Caco-2 (cell line): ENCODE measurements around the gene TP53BP2. TPM values are rescaled to one million over a fixed set of nuclear protein-coding genes. Genes with fewer than 3 reads are reported as not detected.

ENCODE experiments used
- BruUV-seq: library from RNA; stranded (reverse); fragments of 400-500 nt; replicated peaks from 2 replicates; lab custom pipeline; 2021; lab: Mats Ljungman, UMichigan
- CTCF ChIA-PET: fragments of 300-600 bp; sonication (Branson Sonifier 250); formaldehyde crosslinking; loops from one replicate; lab custom pipeline; 2022; ENCODE audit warnings: antibody characterized with exemption; lab: Charles Lee
- POLR2A ChIA-PET: fragments of 300-600 bp; sonication (Branson Sonifier 250); formaldehyde crosslinking; loops from one replicate; lab custom pipeline; 2022; ENCODE audit warnings: antibody characterized with exemption; lab: Charles Lee
- DNase-seq, 2 experiments: peaks; one replicate each; pipeline versions ENCODE4 v3.0.0 to v3.0.0-alpha.2; 2020 to 2022
- H3K27me3 ChIP-seq: replicated peaks from 2 replicates; pipeline ENCODE4 v1.6.0; 2011; ENCODE audit warnings: low read length; ENCODE audit not compliant: control insufficient read depth, insufficient read depth
- H3K36me3 ChIP-seq: 2 replicates; pipeline ENCODE4 v1.5.1; 2011; ENCODE audit warnings: low read length; ENCODE audit not compliant: control insufficient read depth, insufficient read depth
- H3K4me1 ChIP-seq: fragments of 250-450 bp; sonication (Bioruptor Pico); 2 replicates; pipeline ENCODE4 v1.5.1; 2020; ENCODE audit warnings: mild to moderate bottlenecking
- H3K4me3 ChIP-seq: 2 replicates; pipeline ENCODE4 v1.5.1; 2011; ENCODE audit warnings: low read depth, mild to moderate bottlenecking, control low read depth, low read length
- H3K9me3 ChIP-seq: fragments of 250-450 bp; sonication (Bioruptor Pico); 2 replicates; pipeline ENCODE4 v1.5.1; 2020; ENCODE audit warnings: mild to moderate bottlenecking, moderate library complexity
- H3K27ac Mint-ChIP-seq: one replicate; pipeline ENCODE4 v1.8.0; 2022; ENCODE audit warnings: mixed read lengths; ENCODE audit not compliant: unreplicated experiment
- H3K27me3 Mint-ChIP-seq: one replicate; pipeline ENCODE4 v1.8.0; 2022; ENCODE audit warnings: mixed read lengths; ENCODE audit not compliant: insufficient read depth, unreplicated experiment
- H3K36me3 Mint-ChIP-seq: one replicate; pipeline ENCODE4 v1.8.0; 2022; ENCODE audit warnings: mild to moderate bottlenecking, mixed read lengths; ENCODE audit not compliant: insufficient read depth, unreplicated experiment
- H3K4me1 Mint-ChIP-seq: one replicate; pipeline ENCODE4 v1.8.0; 2022; ENCODE audit warnings: low read depth, mixed read lengths; ENCODE audit not compliant: unreplicated experiment
- H3K4me3 Mint-ChIP-seq: one replicate; pipeline ENCODE4 v1.8.0; 2022; ENCODE audit warnings: mild to moderate bottlenecking, moderate library complexity, mixed read lengths; ENCODE audit not compliant: unreplicated experiment
- H3K9me3 Mint-ChIP-seq: one replicate; pipeline ENCODE4 v1.8.0; 2022; ENCODE audit warnings: mixed read lengths; ENCODE audit not compliant: unreplicated experiment
- intact Hi-C: fragments of 100-400 bp; cut with micrococcal nuclease; formaldehyde crosslinking; loops from one replicate; pipeline ENCODE4 v1.10.0; 2022; ENCODE audit not compliant: unreplicated experiment
- total RNA-seq: library from RNA; stranded (reverse); gene quantifications from 2 replicates; pipeline ENCODE4 v1.2.3, GENCODE V29; 2022
- TF ChIP-seq, protein P1 (sequence below), 2 experiments: fragments of 200-600 bp in 1 of 2; IDR thresholded peaks; 1 replicate in 1 of 2; 2 replicates in 1 of 2; pipeline versions ENCODE4 v1.5.1 to v1.8.0; 2011 to 2022; ENCODE audit warnings: antibody characterized with exemption in 1 of 2, control low read depth in 1 of 2, inconsistent platforms in 1 of 2, low read depth in 1 of 2, low read length in 1 of 2, mild to moderate bottlenecking in 1 of 2, moderate library complexity in 1 of 2; ENCODE audit not compliant: insufficient read depth in 1 of 2, severe bottlenecking in 1 of 2, unreplicated experiment in 1 of 2

Gene TP53BP2
- total RNA-seq, 1 experiment from 2014 or later: 49.6 TPM

DNA sequence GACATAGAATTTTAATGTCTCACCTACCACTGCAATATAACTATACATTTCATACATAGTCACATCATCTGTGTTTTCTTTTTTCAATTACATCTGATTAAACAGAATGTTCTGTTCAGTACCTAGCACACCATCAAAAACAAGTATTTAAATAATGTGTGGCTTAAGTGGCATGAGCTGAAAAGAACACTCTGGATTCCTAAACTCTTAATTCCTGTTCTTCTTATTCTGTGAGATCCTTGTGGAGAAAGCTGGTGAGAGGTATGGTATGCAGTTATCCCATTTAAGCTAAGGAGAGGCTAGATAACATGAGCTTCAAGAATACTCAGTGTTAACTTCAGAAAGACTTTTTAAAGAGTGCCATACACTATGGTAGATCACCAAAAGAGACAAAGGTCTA, 5.5 kb downstream of the TP53BP2 start:
- Histone ChIP-seq H3K4me1 (peaks cover 16% of the 10 kb centered on the region), H3K27me3 (no peaks in the 10 kb centered on the region), H3K36me3 (no peaks in the 10 kb centered on the region), H3K9me3 (no peaks in the 10 kb centered on the region), H3K4me3 (no peak overlapping the region)
- DNase-seq: no peak
- H3K27ac Mint-ChIP-seq: no peak overlapping the region
- intact Hi-C loops: no loop called here
- BruUV-seq: no TSS peak
- peaks cover 10% of the 10 kb centered on the region for H3K36me3 Mint-ChIP-seq
- ChIA-PET CTCF (no interaction called here), POLR2A (no interaction called here)
- H3K27me3 Mint-ChIP-seq: no peaks in the 10 kb centered on the region
- TF ChIP-seq, protein P1, sequence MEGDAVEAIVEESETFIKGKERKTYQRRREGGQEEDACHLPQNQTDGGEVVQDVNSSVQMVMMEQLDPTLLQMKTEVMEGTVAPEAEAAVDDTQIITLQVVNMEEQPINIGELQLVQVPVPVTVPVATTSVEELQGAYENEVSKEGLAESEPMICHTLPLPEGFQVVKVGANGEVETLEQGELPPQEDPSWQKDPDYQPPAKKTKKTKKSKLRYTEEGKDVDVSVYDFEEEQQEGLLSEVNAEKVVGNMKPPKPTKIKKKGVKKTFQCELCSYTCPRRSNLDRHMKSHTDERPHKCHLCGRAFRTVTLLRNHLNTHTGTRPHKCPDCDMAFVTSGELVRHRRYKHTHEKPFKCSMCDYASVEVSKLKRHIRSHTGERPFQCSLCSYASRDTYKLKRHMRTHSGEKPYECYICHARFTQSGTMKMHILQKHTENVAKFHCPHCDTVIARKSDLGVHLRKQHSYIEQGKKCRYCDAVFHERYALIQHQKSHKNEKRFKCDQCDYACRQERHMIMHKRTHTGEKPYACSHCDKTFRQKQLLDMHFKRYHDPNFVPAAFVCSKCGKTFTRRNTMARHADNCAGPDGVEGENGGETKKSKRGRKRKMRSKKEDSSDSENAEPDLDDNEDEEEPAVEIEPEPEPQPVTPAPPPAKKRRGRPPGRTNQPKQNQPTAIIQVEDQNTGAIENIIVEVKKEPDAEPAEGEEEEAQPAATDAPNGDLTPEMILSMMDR (IDR thresholded peaks at IDR 0.05; ENCODE audit: insufficient read depth in 1 of 2, low read depth in 1 of 2, low read length in 1 of 2, severe bottlenecking in 1 of 2, unreplicated experiment in 1 of 2): no peak
- no peaks in the 10 kb centered on the region for H3K9me3 Mint-ChIP-seq
- peaks cover 22% of the 10 kb centered on the region for H3K4me1 Mint-ChIP-seq
- H3K4me3 Mint-ChIP-seq: no peak overlapping the region

DNA sequence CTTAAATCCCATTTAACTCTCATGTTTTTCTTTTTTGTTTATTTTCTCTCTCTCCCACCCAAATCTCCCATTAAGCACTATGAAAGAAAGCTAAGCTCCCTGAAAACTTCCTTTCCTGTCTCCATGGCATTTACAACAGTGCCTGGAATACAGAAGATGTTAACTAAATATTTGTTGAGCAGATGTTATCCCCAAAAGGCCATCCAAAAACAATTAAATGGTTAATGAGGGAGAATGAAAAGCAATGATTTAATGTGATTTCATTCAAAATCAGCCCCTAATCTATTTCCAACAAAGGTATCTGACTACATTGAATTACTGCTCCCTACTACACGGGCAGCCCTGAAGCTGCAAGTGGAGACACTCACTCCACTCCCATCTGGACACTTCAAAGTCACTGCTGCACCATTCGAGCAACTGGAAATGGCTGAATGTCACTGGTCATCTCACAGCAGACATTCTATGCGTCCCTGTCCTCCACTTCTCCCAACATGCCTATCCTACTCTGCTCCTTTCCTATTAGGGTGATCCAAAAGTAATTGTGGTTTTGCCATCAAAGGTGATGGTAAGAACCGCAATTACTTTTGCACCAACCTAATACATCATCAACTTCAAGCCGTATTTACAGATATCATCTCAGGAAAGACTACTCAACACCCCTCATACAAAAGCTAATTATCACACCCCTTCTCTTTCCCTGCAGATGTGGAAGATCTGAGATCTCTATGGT, 7.5 kb downstream of the TP53BP2 start:
- no TSS peak for BruUV-seq
- DNase-seq: no peak
- Mint-ChIP-seq H3K9me3 (no peaks in the 10 kb centered on the region), H3K36me3 (no peaks in the 10 kb centered on the region), H3K27ac (peak overlapping the region; percentile 63), H3K4me1 (peaks cover 22% of the 10 kb centered on the region), H3K4me3 (no peak overlapping the region), H3K27me3 (no peaks in the 10 kb centered on the region)
- ChIA-PET POLR2A (interaction anchor here (1.1 kb wide), 1 partner anchor 8 kb away, joined by 4 read pairs; no protein-coding TSS in a partner anchor), CTCF (interaction anchor here (1.3 kb wide), 1 partner anchor 18 kb away, joined by 3 read pairs; no protein-coding TSS in a partner anchor)
- intact Hi-C loops: no loop called here
- TF ChIP-seq, protein P1 (IDR thresholded peaks at IDR 0.05; ENCODE audit: insufficient read depth in 1 of 2, low read depth in 1 of 2, low read length in 1 of 2, severe bottlenecking in 1 of 2, unreplicated experiment in 1 of 2): no peak
- Histone ChIP-seq H3K36me3 (no peaks in the 10 kb centered on the region), H3K4me3 (no peak overlapping the region), H3K27me3 (no peaks in the 10 kb centered on the region), H3K9me3 (no peaks in the 10 kb centered on the region), H3K4me1 (peaks cover 17% of the 10 kb centered on the region)

DNA sequence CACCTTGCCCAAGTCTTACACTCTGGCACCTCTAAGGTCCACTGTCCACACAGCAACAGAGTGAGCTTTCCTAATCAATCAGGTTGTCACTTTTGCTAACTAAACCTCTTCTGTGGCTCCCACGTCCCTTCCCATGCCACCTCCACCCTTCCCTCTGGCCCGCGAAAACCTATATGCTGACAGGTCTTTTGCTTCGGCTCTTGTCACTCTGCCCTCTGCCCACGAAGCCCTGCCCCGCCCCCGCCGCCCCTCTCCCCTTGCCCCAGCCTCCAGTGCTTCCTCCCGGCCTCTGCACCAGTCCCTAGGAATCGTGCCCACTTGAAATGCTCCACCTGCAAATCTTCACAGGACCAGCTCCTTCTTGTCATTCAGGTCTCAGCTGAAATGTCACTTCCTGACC, 8.1 kb downstream of the TP53BP2 start:
- TF ChIP-seq, protein P1 (IDR thresholded peaks at IDR 0.05; ENCODE audit: insufficient read depth in 1 of 2, low read depth in 1 of 2, low read length in 1 of 2, severe bottlenecking in 1 of 2, unreplicated experiment in 1 of 2): no peak
- BruUV-seq: no TSS peak
- Mint-ChIP-seq H3K27ac (peak overlapping the region; percentile 63), H3K27me3 (no peaks in the 10 kb centered on the region), H3K36me3 (no peaks in the 10 kb centered on the region), H3K9me3 (no peaks in the 10 kb centered on the region), H3K4me3 (no peak overlapping the region), H3K4me1 (peaks cover 26% of the 10 kb centered on the region)
- no peak for DNase-seq
- H3K36me3 ChIP-seq: no peaks in the 10 kb centered on the region
- no peaks in the 10 kb centered on the region for H3K27me3 ChIP-seq
- no peak overlapping the region for H3K4me3 ChIP-seq
- intact Hi-C loops: no loop called here
- H3K4me1 ChIP-seq: peaks cover 17% of the 10 kb centered on the region
- no peaks in the 10 kb centered on the region for H3K9me3 ChIP-seq
- ChIA-PET CTCF (interaction anchor here (1.3 kb wide), 1 partner anchor 18 kb away, joined by 3 read pairs; no protein-coding TSS in a partner anchor), POLR2A (interaction anchor here (0.7 to 1.1 kb wide), 2 partner anchors 9 to 74 kb away, joined by 3 to 4 read pairs; no protein-coding TSS in a partner anchor)
